CD4-positive, alpha-beta T cell treated with Interleukin-15 for 1 hour (primary cell): ENCODE measurements around the gene EPB41L3.
A peak's percentile ranks its signal among the peaks of the same experiment; 100 is the strongest.

ENCODE experiments used
- DNase-seq: peaks from one replicate; pipeline ENCODE4 v3.0.0-alpha.2; 2020

EPB41L3 gene

DNA sequence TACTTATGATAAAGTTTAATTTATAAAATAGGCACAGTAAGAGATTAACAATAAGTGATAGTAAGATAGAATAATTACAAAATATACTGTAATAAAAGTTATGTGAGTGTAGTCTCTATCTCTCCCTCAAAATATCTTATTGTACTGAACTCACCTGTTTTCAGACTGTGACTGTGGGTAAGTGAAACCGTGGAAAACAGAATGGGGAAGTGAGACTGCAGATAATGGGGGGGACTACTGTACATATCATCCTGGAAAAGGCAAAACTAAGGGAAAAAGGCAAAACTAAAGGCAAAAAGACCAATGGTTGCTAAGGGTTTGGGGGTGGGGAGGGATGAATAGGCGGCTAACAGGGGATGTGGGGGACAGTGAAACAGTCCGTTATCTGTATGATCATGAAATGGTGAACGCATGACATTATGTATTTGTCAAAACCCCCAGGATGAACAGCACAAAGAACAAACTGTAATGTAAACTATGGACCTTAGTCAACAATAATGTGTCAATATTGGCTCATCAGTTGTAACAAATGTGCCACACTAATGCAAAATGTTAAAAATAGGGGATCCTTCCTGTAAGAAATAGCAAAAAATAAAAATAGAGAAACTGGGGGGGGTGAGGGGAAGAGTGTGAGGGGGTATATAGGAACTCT lies 93.8 kb downstream of the EPB41L3 start:
- no peak for DNase-seq

DNA sequence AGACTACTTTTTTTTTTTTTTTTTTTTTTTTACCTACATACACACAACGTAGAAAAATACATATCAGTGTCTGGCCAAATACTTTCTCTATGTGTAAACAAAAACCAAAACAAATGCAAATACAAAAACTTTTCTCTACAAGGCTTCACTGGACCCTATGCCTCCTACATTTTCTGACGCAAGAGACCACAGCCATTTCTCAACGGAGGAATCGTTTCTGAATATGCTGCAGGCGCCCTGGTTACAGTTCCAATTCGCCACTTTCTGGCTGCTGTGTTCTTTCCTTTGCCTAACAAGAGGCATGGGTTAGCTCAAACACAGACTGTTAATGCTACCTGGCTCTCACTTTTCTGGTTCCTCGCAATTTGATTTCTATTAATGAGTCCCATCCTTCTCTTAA lies 96.4 kb downstream of the EPB41L3 start:
- DNase-seq = no peak

DNA sequence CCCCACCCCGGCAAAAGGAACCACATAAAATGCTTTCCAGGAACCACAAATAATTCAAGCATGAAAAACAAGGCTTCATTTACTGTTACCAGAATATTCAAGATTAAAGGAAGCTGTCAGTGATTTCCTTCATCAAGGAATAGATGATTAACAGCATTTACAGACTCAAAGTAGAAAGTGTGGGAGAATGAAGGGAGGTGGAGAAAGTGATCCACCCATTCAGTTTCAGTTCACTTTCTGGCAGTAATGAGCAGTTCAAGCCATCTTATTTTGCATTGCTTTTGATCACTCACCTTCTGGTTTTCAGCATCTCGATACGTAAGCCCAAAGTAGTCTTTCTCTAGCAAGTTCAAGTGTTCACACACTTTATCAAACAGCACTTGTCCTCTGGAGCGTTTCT lies 99.0 kb downstream of the EPB41L3 start:
- no peak for DNase-seq

DNA sequence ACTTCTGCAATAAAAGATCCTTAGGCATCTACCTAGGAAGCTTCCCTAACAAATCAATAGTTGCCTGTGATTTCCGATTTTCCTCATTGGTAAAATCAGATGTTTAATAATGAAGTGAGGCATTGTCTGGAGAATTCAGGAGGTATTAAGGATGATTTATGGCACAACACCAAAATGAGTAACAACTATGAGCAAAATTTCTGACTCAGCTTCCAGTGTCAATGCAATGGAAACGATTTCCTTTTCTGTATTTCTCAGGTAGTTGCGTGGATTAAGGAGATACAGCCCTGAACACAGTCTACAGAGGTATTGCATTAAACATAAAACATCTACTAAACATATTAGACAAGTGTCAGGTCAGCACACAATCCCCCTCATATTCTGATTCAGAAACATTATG lies 99.5 kb downstream of the EPB41L3 start:
- DNase-seq = no peak

DNA sequence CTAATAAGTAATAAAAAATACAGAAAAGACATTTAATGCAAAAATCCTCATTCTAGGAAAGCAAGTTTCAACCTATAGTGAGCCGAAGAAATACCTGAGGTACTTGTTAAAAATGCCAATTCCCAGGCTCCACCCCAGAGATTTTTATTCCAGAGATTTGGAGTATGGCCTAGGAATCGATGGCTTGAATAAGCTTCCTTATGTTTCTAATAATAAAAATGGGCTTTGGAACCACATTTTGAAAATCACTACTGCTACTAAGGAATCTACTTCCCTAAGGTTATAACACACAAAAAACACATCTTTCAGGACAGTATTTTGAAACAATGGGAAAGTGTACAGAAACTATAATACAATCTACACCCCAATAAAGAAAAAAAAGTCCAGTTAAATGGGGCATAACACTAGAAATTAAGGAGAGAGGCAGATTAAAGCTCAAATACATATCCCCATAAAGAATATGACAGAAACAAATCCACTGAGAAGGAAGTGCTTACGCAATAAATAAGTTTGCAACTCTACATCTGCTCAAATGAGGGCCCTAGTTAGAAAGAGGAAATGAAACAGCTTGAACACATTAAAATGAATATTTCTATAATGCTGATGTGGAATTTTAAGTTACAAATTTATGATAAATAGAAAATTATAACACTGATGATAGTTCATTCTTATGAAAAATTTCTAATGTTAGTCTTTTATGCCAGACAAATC lies 103.7 kb downstream of the EPB41L3 start:
- no peak for DNase-seq

DNA sequence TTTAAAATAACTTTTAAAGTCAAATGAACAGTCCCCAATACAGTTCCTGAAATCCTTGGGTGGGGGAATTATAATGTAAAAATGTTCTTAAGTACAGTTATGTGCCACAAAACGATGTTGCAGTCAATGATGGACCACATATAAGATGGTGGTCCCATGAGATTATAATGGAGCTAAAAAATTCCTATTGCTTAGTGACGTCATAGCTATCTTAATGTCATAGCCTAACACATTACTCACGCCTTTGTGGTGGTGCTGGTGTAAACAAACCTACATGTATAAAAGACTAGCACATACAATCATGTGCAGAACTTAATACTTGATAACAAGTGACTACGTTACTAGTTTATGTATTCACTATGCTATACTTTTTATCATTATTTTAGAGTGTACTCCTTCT lies 109.4 kb downstream of the EPB41L3 start:
- no peak for DNase-seq

DNA sequence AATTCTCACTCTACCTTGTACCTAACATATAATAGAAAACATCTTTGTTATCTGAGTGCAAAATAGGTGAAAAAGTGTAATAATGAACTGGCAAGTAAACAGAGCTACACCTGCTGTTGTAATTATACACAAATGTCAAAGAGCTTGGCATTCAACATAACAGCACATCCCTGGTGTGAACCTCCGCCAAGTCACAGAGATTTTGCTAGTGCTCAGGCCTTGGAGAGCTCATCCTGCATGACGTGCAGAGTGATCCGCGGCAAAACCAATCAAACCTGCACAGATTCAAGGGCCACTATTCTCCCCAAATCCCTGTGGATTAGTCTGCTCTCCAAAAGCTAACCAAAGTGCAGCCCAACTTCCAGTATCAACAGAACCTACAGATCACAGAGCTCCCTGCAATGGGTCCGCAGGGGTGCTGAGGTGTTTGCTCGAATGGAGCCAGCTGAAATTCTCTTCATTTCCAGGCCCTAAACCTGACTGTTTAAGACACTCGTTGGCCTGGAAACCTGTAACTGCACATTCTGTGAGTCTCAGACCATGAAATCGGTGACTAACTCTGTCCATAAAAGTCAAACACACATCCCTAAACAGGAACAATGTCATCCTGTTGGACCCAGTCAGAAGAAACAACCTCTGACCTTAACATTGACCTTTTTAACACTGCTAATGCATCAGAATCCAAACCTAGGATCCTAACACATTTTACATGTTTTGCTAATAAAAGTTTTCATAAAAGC lies 111.8 kb downstream of the EPB41L3 start:
- no peak for DNase-seq

DNA sequence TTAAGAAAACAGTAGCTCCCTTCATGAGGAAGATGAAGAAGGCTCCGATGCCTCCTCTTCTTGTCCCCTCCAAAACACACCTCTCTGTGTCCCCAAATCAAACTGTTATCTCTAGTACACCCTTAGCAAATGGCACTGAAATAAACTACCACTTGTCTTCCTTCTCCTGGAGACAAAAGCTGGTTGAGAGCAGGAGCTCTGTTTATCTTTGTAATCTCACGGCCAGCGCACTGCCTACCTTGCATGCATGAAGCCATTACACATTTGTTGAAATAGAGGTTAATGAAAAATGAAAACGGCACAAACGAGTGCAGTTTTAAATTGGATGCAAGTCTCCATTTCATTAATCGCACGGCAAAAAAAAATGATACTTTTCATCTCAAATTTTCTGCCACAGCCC lies 113.7 kb downstream of the EPB41L3 start:
- no peak for DNase-seq

DNA sequence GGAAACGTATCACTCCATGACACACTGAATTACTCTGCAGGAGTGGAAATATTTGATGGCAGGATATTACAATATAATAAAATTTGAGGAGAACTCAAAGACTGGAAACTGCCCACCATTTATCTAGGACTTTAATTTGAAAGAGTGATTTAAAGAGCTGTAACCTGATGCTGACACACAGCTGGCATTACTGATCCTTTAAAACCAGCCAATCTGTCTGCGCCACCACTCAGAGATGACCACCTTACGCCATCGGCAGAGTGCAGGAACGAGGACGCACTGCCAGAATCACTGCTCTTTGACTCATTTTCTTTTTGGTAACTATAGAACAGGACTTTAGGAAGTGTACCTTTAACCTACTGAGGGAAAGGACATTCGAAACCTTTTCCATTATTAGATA lies 114.1 kb downstream of the EPB41L3 start:
- DNase-seq = no peak

DNA sequence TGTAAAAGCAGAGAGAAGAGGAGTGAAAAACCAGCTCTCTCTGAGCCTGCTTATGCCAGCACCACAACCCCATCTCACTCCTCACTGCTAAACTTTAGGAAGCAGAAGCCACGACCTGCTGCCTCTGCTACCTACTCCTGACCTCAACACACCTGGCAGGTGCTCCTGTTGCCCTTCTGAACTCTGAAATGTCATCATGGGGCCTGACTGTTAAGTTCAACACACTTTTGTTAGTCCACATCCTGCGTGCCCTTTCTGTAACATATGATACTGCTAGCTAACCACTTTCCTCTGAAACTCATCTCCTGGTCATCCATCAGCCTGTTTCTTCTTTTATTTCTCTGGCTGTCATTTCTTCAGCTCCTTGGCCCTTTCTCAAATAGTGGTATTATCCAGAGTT lies 118.1 kb downstream of the EPB41L3 start:
- no peak for DNase-seq

DNA sequence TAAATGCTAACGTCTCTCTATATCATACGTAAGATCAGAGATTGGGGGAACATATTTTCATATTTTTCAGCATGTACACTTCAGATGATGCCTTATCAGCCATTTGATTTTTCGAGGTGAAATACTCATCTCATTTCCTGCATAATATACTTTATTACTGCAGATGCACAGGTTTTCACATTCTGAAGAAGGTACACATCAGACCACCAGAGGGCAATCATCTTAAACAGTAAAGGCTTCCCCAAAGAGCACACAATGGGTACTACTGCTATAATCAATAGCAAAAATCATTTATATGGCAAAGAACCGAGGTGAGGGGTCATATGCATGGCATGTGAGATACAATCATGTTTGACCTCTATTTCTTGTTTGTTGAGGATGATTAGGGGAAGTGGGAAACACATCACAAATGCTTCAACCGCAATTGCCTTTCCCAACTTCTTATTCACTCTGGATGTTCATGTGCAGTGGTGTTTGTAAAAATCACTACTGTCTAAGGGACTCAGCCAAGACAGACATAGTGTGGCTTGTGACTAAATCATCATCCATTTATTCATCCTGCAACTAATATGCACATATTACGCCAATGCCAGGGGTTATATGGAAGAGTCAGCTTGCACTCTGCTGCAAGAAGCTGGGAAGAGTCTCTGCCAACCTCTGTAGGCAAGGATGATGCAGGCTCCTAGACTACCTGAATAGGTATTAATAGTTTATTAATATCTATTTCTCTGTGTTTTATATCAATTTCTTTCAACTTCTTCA lies 118.7 kb downstream of the EPB41L3 start:
- DNase-seq = no peak

DNA sequence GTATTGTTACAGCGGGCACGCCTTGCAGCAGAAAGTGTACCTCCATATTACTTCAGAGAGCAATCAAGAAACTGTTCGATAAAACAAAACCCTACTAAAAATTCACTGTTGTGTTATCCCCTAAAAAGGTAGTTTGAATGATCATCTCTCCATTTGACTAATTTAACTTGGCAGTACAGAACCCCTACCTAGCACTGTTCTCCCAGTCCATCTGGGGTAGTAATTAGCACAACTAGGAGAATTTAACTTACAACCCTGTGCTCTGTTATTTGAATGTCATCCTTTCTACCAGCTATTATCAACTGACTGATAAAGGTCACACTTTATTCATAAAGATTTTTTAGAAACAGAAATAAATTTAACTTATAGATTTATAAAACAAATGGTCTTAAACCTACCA lies 121.2 kb downstream of the EPB41L3 start:
- no peak for DNase-seq

DNA sequence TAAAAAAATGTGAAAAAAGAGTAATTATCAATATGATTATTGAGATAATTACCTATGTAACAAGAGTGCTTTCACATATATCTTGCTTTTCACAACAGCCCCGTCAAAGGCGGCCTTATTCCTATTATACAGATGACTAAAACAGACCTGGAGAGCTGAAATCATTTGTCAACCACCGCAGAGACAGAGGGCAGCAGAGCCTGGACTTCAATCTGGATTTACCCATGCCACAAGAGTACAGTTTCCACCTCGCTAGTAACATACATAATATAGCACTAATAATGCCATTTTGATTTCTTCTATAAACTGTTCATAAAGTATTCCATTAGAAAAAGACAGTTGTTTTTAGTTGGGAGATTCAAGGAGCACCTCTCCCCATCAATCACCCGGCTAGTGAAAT lies 121.8 kb downstream of the EPB41L3 start:
- no peak for DNase-seq

DNA sequence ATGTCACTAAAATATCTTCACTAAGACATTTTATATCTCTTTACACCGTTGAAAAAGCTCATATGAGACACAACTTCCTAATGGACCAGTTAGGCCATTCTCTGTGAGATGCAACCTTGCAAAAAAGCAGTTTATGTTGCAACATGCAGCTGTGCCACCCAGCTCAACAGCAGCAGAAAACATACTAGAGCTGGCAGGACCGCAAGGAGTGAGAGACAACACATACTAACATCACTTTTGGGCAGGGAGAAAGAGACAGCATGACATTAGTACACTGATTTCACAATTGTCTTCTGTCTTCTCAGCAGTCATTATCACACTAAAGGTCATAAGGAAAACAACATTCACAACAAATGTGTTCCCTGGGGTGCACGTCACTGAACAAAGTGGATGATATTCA lies 122.9 kb downstream of the EPB41L3 start:
- DNase-seq = no peak

DNA sequence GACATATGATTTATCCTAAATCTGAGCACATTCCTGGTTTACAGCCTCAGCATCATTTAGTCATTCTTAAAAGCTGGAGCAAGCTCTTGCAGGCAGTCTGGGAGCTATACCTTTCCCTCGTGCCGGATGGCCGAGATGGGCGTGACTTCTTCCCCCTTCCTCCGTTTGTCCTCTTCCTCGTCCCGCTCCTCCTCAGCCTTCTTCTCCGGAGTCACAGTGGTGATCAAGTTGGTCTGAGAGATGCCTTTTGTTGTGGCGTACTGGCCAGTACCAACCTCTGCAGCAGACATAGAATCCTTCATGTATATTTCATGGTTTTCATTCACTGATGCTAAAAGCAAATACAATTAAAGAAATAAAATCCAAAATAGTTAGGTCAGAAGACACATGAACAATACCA lies 124.2 kb downstream of the EPB41L3 start:
- no peak for DNase-seq

DNA sequence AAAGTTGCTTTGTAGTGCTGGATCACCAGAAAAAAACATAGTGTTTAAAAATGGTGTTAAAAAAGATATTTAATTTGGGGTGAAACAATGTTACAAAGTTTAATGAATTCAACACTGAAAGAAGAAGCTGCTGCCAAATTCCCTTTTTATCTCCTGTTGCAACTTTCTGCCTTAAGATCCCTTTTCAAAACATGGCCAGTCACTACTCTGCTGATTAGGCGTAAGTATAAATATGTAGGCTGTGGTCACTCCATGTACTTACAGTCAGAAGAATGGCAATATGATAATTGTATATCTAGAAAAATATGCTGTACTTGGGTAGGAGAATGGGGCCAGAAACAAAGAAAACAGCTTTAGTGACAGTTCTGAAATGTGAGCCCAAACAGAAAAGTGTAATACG lies 124.8 kb downstream of the EPB41L3 start:
- no peak for DNase-seq

DNA sequence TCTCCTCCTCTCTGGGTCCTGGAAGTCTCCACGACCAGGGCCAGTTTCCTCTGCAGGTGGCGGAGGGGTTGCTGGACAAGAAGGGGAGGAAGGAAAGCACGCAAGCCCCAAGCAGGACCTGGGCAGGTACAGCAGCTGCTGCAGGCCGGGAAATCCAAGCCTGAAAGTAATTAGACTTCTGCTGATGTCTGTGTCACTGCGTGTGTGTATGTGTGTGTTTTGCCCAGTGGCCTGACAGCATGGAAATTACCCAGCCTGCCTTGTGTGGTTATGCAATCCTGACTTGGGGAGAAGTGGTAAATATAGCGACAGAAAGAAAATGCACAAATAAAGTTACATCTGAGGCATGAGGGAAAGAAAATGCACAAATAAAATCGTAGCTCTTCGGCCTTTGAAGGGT lies 126.5 kb downstream of the EPB41L3 start:
- peak; percentile 42 for DNase-seq

DNA sequence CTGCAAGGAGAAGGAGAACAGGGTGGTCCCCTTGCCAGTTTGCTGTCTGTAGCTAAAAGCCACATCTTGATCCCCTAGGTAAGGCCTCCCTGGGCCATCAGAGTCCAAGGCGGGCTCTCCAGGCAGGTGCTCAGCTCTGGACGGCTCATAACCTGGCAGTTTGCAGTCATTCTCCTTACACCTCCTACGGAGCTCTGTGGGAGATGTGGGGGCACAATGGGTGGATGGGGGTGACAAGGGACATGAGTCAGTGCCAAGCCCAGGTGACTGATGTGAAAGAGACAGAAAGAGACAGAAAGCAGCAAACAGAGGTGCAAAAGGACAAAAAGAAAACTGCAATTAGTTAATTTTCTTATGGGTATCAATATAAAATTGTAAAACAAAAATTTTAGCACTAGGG lies 127.7 kb downstream of the EPB41L3 start:
- DNase-seq = no peak

DNA sequence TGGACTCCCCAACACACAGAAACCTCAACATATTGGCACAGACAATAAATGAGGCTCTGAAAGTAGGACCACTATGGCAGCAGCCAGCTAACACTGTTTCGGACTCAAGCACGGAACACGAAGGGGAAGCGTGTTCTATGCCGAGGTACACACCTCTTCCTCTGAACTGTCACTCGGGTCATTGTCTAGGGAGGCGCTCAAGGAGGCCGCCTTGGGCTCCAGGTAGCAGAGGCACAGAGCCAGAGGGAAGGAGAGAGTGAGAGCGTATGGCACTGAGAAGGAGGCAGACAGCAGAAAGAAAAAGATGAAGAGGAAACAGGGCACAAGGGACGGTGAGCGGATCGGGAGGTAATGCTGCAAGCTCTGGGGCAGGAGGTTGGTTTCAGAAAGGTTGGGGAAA lies 128.1 kb downstream of the EPB41L3 start:
- no peak for DNase-seq

DNA sequence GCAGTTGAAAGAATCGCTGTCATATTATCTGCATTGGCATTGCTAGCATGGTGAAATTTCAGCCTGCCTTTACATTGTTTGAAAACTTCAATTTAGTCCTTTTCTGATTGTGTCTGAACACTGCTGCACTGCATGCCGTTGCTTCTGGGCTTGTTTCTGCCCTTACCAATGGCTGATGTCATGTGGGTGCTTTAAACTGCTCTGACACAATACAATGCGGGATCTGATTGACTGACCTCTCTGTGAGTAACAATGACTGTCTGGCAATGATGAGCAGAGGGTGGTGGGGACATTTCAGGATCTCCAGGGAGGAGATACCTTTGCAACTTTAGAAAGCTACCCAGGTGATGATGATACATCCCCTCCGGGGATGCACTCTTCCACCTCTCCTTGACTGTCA lies 128.8 kb downstream of the EPB41L3 start:
- no peak for DNase-seq

DNA sequence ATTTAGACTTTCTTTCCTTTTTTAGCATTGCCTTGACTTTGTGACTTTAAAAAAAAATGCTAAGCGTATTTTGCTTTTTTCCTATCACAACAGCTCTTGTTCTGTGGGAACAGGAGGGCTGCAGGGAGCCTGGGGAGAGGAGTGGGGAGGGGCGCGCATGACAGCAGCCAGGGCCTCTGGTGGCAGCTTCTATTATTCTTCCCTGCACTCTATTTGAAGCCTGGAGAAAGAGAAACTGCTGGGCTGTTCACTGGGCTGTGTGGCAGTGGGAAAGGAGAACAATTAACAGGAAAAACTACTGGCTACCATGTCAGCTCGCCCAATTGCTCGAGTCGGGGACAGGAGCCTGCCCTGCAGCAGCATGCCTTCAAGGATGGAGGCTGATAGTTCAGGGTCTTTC lies 129.3 kb downstream of the EPB41L3 start:
- no peak for DNase-seq

DNA sequence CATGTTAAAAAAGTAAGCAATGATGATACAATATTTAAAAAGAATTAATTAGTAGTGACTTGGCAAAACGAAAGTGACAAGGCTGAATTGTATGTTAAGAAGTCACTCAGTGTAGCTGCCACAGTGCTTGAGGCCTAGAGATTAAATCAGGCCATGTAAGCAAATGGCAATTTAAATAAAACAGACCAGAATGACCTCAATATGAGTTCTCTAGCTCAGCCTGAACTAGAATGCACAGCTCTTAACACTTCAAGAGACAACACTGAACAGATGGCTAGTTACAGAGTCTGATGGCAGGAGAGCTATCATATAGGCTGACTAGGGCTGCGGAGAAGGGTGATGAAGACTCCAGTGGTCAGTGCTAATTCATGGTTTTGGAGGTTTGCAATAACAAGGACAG lies 130.3 kb downstream of the EPB41L3 start:
- no peak for DNase-seq

DNA sequence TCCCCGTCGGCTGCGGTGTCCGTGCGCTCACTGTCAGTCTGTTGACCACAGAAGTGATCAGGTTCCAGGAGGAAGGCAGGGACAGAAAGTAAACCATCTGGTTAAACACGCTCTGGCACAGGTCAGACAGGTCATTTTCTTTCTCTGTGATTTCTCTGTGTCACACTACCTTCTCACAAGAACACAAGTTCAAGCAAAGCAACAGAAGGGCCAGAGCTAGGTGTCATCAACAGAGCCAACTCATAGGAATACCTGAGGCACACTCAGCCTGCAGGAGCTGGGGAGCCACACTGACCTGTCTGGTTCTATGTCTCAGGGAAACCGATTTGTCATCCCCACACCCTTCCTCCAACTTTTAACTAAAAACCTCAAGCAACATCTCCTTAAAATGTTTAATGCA lies 133.2 kb downstream of the EPB41L3 start:
- DNase-seq = no peak

DNA sequence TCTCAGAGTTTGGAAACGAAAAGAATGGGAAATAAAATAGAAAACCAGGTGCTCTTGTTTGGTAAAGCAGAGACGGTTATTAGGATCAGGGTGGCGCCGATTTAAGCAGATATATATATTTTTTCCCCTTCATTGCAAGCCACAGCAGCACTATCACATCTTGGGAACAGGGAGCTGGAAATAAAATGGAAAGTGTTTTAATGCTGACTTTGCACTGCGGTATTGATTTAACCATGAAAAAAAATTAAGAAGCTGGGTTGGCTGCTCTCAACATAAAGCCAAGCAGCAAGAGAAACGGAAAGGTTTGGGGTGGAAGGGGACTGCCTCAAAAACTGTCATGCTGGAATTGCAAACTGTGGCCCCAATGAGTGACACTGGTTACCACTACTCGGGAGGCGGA lies 145.5 kb downstream of the EPB41L3 start:
- no peak for DNase-seq
